Hindlimb muscle (tissue), 1 donor: ENCODE measurements around the gene SMIM5. TPM values are rescaled to one million over a fixed set of nuclear protein-coding genes. Genes with fewer than 3 reads are reported as not detected.
"Not testable (repeated sequence)": the region's sequence is repeated elsewhere in the genome, so short reads cannot be mapped to it uniquely, and the experiment has no call there.

Source experiments
- DNase-seq: peaks from one replicate; pipeline ENCODE4 v3.0.0-alpha.2; 2013
- polyA plus RNA-seq: library from polyadenylated mRNA; unstranded; fragments of 120-200 nt; gene quantifications from one replicate; pipeline ENCODE4 v1.2.1, GENCODE V29; 2013; ENCODE audit not compliant: insufficient read length

Gene SMIM5
- polyA plus RNA-seq, 1 donor, result 6.9 TPM

DNA sequence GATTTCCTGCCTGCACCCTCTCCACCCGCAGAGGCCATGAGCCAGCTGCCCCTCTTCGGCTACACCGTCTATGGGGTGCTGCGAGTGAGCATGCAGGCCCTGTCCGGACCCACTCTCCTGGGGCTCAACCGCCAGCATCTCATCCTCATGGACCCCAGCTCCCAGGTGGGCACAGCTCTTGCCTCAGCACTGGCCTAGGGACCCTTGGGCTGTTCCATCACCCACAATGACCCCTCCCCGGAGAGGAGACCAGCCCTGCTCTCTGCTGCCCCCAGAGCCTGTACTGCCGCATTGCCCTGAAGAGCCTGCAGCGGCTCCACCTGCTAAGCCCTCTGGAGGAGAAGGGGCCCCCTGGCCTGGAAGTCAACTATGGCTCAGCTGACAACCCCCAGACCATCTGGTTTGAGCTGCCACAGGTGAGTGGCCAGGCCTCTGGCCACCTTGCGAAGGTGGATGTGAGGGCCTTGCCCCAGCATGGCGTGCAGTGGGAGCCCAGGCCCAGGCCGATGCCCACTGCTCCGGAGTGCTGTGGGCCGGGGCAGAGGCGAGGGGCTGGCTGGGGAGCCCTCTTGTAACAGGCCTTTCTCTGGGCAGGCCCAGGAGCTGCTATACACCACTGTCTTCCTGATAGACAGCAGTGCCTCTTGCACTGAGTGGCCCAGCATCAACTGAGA lies 7.3 kb upstream of the SMIM5 start:
- DNase-seq, result no peak

DNA sequence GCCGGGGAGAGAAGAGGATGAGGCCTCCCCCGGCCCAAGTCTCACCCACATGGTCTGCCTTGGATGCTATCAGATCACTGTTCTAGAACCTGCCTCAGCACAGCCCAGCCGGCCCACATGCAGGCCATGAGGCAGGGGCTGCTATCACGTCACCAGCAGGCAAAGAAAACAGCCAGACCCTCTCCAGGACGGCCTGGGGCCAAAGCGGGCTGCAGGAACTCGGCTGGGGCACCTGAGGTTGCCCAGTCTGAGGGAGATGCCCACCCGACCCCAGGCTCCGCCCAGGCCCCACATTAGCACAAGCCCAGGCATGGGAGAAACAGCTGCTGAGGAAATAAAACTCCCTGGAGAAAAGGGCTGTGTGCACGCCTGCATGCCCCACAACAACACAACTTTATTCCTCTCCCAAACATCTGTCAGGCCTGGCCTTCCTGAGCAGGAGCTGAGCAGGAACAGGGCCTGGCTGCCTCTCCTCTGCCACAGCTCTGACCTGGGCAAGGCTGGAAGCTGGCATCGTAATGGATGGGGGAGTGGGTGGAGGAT lies 6.7 kb upstream of the SMIM5 start:
- no peak for DNase-seq

DNA sequence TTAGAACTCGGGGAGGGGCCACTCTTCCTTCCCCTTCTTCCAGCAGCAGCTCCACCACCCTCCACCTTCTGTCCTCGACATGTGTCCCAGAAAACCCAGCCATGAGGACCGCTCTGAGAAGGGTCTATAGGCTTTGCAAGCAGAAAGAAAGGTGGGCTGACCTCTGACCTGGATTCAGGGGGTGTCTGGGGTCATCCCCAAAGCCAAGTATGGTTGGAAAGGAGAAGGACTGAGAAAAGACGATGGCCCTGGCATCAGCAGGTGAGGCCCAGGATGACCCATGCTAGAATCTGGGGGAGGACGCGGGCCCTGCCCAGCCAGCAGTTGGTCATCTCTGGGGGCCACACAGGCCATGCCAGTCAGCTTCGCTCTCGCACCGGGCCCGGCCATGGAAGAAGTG lies 6.1 kb upstream of the SMIM5 start:
- no peak for DNase-seq

DNA sequence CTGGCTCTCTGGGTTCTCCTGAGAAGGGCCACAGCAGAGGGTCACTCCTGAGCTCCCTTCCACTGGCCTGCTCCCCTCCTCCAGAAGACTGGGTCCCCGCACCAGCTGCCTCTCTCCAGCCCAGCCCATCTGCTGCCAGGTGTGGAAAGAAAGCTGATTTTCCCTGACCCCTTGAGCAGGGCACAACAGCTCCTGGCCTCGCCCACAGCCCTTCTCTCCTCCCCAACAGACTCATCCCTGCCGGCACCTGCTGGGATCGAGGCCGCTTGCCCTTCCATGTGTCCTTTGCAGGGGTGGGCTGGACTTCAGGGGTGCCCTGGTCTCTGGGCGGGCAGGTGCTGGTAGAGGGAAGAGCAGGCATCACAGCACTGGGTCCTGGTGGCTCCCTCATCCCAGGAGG lies 4.8 kb upstream of the SMIM5 start:
- no peak for DNase-seq

DNA sequence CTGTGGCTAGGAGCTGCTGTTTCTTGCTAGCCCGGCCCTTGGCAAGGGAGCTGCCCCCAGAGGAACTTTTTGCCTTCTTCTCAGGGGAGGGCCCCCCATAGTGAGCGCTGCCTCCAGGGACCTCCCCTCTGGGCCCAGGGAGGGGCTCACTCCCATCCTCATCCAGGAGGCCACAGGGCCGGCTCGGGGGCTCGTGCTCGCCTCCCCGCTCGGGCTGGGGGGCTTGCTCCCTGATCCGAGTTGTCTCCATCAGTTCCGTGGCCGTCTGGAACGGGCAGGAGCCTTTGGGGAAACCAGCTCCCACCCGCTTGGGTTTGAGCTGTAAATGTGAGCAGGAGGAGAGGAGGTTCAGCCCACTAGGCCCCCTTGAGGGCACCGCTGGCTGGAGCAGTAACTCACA lies 4.1 kb upstream of the SMIM5 start:
- no peak for DNase-seq

DNA sequence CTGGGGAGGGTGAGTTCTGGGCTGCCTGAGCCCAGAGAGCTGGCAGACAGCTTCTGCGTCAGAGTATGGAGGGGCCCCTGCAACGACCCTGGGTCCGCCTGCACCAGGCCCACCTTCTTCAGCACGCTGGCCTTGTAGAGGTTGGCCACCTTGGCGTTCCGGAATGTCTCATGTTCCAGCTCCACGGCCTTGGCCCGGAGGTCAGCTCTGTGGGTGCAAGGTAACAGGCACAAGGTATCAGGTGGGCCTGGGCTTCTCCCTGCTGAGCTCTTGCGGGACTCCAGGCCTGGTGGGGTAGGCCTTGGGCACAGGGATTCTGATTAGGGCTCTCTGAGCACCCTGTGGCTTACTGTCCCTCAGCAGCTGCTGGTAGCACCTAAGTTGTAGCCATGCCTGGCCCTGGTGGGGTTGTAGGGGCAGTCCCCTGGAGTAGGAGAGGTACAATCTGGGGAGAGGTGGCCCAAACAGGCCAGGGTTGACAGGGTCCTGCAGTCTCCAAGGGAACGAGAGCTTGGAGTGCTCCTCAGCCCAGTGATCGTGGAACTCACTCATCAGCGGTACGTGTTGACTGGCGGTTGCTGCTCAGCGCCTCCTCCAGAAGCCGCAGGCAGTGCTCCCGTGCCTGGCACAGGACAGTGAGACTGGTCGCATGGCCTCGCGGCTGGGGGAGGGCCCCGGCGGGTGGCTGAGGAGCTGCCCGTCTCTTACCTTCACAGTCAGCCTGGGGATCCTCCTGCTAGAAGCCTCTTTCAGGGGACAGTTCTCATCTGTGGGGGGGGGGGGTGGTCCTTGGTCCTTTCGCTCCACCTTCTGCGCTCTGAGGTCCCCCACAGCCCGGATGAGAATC lies 2.9 kb upstream of the SMIM5 start:
- DNase-seq, result no peak

DNA sequence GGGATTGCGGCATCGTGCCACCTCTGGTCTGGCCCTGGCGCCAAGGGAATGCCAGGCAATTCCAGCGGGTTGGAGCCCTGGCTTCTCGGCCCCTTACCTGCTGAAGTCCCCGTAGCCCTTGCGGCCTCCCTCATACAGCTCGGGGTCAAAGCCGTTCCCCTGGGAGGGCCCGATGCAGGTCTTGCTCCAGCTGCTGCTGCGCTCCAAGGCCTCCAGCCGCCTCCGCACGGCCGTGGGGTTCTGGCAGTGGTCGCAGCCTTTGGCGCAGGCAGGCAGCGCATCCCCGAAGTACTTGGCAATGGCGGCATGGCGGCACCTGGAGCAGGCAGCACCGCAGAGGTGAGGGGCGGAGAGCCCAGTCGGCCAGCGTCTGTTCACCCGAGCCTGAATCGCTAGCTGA lies 1.9 kb upstream of the SMIM5 start:
- DNase-seq, result no peak

DNA sequence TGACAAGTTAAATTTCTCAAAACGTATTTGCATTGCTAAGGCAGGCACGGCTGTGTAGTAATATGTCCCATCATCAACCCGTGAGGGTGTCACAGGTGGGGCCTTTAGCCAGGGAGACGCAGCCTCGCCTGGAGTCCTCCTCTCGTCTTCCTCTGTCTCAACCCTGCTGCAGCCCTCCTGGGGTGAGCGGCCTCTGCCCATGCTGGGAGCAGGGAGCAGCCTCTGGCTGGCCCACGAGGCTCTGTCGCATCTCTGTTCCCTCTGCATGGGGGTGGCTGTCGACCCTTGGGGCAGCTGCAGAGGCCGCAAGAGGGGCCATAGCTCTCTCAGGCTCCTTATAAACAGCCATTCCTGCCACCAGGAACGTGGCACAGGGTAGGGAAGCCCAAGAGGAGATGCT lies 806 bp upstream of the SMIM5 start:
- DNase-seq, result no peak

DNA sequence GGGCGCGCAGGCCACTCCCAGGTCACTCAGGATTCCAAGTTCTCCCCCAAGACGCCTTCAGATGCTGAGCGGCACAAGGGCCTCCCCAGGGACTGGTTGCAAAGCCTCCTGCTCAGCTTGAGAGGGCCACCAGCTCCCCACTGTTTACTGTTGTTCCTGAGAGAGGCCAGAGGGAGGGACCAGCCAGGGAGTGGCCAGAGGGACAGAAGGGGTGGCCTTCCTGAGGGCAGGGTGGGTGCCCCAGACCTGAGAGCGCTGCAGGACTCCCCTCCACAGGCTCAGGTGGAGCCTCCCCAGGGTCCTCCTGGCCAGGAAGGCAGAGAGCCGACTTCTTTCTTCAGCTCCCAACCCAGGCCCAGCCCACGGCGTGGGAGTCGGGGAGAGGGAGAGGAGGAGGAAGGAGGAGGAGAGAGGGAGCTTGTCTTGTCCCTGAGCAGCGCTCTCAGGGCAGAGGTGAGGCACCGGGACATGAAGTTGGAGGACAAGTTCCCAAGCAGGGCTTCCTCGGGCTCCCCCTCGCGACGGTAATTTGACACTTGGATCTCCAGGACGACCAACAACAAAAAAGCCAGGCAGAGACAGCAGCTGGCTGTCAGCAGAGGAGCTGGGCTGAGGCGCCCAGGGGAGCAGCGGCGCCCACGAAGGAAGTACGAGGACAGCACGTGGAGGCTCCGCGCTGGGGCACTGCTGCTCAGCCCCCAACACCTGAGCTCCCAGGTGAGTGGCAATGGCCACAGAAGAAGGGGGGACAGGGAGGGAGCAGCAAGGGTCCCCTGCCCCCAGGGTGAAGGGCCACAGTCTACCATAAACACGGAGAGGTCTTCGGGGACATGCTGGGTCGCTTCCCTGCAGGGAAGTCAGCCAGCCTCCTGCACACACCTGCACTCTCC lies 497 bp downstream of the SMIM5 start:
- DNase-seq, result peak; percentile 93

DNA sequence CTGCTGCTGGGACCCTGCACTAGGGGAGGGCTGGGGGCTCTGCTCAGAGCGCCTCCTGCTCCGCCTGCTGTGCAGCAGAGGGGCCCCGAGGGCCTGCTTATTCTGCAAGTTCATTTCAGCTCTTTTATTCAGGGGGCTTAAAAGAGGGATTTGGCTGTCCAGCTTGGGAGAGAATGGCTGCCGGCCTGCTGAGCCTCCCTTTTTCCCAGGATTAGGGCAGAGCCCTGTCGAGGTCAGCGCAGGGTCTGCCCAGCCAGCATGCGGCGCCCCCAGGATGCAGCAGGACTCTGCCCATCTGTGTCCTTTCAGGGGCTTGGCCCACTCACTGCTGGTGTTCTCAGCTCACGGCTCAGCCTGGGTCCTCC lies 1.1 kb downstream of the SMIM5 start:
- DNase-seq, result no peak

DNA sequence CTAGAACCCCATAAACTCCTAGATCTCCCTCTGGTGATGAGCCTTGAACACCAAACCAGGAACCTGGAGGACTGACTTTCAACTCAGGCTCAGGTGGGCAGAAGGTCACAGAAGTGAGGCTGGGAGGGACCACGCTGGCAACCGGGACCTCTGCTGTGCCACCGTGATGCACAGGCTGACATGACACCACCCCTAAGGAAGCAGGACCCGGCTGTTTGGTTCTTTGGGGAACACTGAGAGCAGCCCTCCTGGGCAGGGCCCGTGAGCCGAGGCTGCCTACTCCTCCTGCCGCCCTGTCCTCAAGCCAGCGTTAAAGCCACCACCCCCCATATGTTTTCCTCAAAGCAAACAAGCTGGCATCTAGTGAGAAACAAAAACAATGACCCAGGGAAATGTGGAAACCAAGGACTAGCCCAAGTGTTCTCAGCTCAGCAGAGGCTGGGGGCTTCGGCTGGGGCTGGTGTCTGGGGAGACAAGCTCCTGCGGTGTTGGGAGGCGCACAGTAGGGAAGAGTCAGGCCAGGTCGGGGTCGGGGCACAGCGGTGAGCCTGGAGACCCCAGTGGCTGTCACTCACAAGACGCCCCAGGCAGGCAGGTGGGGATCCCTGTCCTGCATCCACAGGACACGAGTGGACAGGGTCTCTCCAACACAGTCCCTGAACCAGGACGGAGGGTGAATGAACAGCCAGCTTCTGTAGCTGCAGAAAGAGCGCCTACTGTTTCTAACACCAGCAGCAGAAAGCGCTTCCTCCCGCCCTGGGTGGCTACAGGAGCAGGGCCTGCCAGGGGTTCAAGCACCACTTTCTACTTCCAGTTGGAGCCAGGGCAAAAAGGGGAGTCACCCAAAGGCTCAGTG lies 1.7 kb downstream of the SMIM5 start:
- no peak for DNase-seq

DNA sequence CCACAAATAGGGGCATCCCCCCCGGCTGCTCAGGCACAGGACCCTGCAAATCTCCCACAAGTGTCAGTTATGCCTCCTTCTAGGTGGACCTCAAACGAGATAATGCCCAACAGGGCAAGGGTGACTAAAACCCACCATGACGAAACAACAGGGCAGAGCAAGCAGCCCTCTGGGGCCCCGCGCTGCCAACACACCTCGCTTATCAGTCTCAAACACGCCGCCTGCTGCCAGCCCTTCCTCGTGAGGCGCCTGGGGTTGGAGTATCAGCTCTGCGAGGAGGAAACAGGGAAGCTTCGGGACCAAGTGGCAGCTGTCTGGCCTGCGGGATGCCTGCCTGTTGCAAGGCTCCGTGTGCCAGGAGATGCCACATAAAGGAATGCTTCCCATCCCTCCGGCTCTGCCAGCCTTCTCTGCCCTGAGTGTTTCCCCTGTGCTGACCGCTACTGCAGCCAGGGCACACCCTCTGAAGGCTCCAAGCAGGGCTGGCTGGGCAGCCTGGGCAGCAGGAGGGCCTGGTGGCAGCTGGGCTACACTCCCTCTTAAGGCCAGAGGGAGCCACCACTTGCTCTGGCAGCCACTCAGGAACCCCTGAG lies 2.5 kb downstream of the SMIM5 start:
- no peak for DNase-seq

DNA sequence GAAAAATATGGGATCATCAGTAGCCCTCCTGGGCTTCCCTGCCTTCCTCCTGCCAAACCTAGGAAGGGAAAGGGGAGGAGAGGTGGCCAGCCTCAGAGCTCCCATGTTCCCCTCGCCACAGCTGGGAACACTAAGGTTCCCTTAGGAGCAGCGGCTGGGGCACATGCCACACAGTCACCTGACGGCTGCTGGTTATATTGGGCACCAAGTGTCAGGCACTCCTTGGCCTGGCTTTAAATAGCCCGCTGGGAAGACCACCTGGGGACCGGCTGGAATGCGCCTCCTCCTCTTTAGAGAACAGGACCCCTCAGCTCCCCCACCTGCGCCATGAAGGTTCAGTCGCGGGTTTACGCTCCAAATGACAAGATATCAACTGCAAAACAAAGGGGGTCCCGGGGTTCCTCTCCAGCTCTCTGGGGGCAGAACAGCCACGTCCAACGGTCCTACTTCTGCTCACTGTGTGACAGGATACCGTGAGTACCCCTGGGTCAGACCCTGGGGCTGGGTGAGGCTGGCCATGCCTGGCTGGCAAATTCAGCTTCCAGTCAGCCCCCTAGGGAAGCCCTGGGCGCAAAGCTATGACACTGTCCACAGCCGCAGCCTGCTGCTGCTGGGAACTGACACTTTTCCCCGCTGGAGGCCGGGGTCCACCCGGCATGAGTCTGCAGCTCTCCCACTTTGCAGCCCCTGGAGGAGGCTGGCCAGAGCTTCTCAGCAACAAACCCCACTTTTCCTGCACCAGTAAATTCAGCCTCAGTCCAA lies 3.3 kb downstream of the SMIM5 start:
- no peak for DNase-seq

DNA sequence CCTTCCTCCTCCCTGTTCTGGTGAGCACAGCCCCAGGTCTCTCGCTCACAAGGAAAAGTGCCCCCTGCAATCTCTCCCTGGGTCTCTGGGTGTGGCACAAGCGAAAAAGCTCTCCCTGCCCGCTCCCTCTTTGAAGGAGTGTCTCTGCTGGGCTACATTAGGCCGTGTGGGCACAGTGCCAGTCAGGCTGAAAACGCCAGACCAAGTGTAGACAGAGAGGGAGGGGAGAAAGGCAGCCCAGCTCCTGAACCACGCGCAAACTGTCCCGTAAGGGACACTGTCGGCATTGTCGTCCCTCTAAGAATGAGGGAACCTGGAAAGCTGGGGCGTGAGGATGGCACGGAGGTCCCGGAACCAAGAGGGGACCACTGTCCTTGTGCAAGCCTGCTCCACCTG lies 3.9 kb downstream of the SMIM5 start:
- no peak for DNase-seq

DNA sequence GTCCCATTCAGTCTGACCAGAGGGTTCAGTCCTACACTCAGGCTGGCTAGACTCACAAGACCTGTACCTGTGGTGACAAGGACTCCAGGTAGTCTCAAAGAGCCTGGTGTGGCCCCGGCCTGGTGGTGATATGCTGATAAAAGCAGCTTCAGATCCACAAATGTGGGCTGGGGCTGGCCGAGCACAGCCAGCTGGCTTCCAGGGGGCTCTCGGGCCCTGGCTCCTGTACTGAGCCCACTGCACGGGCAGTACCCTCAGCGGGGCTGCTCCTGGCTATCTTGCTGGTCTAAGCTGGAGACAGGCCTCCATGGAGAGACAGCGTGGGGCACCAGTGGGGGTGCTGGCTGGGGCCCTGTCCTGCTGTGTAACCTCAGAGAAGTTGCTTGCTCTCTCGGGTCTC lies 4.3 kb downstream of the SMIM5 start:
- DNase-seq, result no peak

DNA sequence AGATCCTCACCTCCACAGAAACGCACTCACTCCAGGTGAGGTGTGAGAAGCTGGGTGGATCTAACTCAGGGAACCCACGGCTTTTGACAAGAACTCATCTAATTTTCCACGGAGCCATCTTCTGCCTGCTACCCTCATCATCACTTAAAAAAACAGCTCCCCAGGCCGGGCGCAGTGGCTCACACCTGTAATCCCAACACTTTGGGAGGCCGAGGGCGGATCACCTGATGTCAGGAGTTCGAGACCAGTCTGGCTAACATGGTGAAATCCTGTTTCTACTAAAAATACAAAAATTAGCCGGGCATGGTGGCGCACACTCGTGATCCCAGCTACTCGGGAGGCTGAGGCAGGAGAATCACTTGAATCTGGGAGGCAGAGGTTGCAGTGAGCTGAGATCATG lies 4.8 kb downstream of the SMIM5 start:
- not testable (repeated sequence) for DNase-seq

DNA sequence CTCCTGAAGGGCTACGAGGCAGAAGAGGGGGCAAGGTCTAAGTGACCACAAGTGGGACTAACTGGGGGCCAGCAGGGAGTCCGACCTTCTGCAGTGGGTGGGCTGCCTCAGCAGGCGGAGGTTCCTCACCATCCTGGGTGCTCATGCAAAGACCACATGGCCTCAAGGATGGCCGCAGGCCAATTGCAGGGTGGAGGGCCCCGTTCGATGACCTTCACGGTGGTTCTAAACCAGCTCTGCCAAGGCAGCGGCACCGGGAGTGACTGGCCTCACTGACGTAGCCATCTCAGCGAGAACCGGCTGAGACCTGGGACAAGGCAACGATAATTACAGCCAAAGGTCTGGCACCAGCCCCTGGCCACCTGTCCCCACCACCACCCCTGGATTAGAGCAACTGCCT lies 5.7 kb downstream of the SMIM5 start:
- no peak for DNase-seq

DNA sequence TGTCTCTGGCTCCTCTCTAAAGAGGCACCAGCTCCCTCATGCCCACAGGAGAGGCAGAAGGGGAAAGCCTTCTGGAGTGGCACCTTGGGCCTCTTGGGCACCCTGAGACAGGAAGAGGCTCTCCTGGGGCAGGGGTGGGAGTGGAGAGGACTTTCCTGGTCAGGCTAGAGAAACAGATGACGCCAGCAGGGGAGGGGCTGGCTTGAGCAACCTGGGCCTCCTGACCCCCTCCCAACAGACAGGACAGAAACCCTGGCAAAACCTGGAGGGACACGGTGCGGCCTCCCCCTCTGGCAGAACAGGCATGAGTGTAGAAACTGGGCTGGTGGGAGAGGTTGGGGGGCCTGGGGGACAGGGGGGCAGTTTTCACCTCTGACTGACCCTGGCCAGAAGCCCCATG lies 6.1 kb downstream of the SMIM5 start:
- DNase-seq, result no peak

DNA sequence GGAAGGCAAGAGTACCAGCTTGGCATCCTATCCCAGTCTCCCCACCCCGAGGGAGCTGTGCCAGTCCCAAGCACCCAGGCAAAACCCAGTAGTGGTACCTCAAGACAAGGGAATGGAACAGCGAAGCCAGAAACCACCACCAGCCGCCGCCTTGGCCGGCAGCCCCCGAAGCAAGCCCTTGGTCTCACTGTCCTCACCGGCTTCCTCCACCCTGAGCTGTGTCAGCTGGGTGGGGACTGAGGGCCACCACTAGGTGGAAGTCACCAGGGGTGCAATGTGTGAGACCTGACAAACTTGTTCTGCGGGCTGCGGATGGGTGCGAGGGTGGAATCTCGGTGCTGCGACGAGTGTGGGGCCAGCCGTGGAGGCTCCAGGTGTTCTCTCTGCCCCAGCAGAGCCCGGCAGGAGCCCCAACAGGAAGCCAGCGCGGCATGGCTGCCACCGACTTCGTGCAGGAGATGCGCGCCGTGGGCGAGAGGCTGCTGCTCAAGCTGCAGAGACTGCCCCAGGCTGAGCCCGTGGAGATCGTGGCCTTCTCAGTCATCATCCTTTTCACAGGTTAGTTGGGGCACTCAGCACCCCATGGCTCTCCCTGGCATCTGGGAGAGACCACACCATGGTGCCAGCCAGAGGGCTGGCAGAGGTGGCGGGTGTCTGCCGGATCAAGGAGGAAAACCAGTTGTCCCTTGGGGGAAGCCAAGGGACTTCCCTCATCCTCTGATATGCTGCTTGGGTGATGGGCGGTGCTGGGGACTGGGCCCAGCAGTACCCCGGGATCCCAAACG lies 6.7 kb downstream of the SMIM5 start:
- DNase-seq, result no peak

DNA sequence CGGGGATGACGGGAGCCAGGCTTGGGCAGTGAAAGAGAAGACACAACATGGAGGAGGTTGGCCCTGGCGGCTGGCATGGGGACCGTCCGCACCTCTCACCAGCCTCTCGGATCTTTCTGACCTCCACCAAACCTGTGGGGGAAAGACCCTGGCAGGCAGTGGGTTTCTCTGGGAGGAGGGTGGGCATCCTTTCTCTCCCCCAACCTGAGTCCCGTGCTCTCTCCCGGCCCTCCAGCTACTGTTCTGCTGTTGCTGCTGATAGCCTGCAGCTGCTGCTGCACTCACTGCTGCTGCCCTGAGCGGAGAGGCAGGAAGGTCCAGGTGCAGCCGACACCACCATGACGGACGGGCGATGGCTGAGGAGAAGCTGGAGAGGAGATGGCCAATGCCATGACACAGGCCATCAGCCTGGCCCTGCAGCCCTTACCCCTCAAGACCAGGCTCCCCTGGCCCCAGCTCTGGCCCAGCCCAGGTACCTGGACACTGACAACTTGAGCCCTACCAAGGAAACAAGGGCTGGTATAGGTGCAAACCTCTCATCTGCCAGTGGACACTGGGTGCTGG lies 7.4 kb downstream of the SMIM5 start:
- no peak for DNase-seq
